Epithelial cell of esophagus (primary cell): ENCODE measurements around the gene S100A3.
A peak's percentile ranks its signal among the peaks of the same experiment; 100 is the strongest.

ENCODE experiments used
- DNase-seq: peaks from one replicate; pipeline ENCODE4 v3.0.0; 2010; ENCODE audit warnings: low read depth
- H3K4me3 ChIP-seq: 2 replicates; pipeline ENCODE4 v1.5.1; 2011; ENCODE audit warnings: mild to moderate bottlenecking, low read length, control low read depth
- TF ChIP-seq, protein P1 (sequence below): IDR thresholded peaks from 2 replicates; pipeline ENCODE4 v1.5.1; 2011; ENCODE audit warnings: low read depth, mild to moderate bottlenecking, low read length, control low read depth, inconsistent platforms; ENCODE audit not compliant: insufficient read depth; ENCODE audit errors: missing control alignments

The S100A3 gene

DNA sequence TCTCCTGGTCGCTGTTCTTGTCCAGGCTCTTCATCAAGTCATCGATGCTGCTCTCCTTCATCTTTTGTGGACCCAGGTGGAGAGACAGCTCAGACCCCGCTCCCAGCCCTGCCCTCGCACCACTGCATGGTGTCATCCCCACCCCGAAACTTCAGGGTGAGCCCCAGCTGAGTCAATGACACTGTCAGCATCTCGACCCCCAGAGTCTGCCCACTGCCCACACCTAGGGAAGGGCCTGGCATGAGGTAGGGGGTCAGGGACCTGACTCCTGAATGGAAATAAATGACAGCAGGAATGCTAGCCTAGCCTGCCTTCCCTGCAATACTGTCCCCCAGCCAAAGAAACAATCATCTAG, 11.7 kb downstream of the S100A3 start:
- TF ChIP-seq, protein P1, sequence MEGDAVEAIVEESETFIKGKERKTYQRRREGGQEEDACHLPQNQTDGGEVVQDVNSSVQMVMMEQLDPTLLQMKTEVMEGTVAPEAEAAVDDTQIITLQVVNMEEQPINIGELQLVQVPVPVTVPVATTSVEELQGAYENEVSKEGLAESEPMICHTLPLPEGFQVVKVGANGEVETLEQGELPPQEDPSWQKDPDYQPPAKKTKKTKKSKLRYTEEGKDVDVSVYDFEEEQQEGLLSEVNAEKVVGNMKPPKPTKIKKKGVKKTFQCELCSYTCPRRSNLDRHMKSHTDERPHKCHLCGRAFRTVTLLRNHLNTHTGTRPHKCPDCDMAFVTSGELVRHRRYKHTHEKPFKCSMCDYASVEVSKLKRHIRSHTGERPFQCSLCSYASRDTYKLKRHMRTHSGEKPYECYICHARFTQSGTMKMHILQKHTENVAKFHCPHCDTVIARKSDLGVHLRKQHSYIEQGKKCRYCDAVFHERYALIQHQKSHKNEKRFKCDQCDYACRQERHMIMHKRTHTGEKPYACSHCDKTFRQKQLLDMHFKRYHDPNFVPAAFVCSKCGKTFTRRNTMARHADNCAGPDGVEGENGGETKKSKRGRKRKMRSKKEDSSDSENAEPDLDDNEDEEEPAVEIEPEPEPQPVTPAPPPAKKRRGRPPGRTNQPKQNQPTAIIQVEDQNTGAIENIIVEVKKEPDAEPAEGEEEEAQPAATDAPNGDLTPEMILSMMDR: no peak
- no peak for DNase-seq

DNA sequence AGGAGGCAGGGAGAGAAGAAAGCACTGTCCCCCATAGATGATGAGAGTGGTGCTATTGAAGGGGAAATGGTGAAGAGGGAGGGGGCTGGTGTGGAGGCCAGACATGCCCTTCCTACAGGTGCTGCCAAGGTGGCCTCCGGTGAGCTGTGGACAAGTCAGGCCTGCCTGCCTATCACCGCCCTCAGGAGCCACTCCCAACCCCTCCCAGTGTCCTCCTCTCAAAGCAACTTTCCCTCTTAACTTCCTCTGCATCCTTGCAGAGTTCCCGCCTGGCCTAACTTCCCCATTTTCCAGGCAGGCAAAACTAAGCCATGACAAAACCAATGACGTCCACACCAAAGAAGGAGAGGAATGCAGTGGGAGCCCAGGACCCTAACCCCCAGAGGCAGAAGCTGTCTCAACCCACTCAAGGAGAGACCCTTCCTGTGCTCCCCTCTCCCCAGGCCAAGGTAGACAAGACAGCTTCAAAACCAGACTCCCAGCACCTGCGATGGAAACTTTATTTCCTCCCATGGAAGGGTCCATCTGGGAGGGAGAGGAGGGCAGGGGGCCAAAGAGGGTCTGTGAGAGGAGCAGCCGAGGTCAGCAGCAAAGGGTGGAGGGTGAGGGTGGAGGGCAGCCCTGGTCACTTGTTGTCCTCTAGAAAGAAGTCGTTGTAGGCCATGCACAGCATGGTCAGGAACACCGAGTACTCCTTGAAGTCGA, 12.2 kb downstream of the S100A3 start:
- TF ChIP-seq, protein P1: no peak
- H3K4me3 ChIP-seq: peak overlapping the region; percentile 68
- DNase-seq: peak; percentile 69

More for the DNA sequence above, 11.7 kb downstream of the S100A3 start:
- no peak overlapping the region for H3K4me3 ChIP-seq

DNA sequence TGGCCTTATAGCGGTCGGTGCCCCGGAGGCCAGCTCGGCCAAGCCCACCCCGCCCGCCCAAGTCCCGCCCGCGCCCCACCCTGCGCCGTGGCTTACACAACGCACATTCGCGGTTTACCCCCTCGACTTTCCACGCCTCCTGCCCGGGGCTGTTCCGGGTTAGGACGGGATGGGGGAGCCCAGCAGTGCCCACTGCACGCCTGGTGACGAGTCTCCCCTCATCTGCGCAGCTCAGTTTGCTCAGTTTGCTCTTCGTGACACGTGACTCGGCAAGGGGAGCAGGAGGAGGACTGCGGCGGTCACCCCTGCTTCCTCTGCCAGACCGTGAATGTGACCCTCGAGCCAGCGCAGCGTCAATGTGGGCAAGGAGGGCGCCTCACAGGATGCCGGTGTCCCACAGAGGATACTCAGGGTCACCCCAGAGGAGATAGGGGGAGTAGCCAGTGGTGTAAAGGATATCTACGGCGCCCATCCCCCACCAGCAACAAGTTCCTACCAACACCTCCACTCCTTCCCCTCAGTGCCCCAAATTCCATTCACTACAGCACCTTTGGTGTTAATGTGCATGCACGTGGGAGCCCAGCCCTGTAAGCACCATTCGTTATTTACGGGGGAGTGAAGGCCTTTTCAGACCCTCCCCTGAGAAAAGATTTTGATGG, 12.9 kb downstream of the S100A3 start:
- TF ChIP-seq, protein P1: no peak
- peak; percentile 79 for DNase-seq
- peak overlapping the region; percentile 68 for H3K4me3 ChIP-seq

DNA sequence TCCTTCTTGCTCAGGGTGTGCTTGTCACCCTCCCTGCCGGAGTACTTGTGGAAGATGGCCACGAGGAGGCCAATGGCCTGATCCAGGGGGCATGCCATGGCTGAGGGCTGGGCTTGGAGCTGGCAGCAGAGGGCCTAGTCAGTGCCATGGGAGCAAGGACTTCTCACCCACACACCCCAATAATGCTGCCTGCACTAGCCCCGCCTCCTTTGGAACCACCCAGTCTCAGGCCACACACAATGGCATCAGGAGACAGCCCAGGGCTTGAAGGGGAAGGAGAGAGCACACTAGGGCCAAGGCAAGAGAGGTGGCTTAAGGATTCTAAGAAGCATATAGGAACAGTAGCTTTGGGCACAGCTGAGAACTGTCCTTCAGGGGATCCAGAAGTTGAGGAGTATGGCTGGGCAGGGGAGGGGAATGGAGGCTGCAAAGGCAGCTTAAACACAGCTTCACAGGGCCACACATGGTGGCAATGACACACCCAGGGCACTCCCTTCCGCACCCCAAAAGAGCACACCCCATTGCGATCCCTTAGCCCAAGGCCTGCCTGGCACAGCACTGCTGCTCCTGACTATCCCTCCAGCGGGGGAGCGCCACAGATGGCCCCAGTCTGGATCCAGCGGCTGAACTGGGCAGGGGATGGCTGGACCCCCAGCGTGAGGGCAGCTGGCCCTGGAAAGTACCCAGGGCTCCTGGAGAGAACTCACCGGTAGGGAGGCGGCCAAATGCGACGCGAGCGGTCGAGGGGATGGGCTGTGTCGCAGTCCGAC, 13.6 kb downstream of the S100A3 start, which contains the start of gene S100A6:
Gene S100A6, minus strand, starts transcription at position 750 of the 770 bp plus-strand sequence. Its CDS starts 652 bp downstream, at position 98.
- TF ChIP-seq, protein P1: peak; percentile 4
- DNase-seq: peak; percentile 33
- H3K4me3 ChIP-seq: peak within 1 kb of the TSS; percentile 68

DNA sequence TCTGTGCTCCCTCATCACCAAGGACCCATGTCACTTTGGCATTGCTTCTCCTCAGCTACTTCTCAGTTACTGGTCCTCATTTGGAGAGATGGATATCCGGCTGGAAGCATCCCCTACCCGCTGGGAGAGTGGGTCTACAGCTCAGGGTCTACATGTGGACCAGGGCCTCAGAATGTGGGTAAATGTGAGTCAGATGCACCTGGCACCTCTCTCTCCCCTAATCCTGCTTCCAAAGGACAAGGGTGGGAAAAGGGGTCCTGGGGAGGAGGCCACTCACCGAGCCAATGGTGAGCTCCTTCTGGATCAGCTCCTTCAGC, 14.2 kb downstream of the S100A3 start:
- TF ChIP-seq, protein P1: no peak
- peak overlapping the region; percentile 68 for H3K4me3 ChIP-seq
- DNase-seq: no peak

DNA sequence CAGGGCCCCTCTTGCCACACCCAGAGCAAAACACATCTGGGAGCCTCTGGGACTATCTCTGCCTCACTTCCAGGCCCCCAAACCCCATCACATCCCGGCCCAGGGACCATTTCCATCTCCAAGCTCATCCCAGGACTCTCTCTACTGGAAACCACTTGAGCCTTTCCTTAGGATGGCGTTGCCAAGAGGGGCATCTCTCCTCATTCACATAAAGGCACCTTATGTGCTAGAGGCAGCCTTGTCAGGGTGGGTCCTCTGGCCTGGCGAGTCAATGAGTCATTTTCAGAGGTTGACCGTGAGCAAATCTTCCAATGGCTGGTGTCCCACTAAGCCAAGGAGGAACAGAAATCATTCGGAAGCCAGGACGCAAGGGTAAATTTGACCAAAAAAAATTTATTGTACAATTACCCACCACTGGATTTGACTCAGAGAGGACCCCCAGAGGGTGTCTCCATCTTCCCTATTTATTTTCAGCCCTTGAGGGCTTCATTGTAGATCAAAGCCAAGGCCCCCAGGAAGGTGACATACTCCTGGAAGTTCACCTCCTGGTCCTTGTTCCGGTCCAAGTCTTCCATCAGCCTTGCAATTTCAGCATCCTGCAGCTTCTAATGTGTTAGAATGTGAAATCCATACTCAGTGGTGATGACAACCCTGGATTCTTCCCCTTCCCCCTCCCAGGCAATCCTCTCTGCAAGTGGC, 14.7 kb downstream of the S100A3 start:
- TF ChIP-seq, protein P1: no peak
- peak; percentile 37 for DNase-seq
- peak overlapping the region; percentile 68 for H3K4me3 ChIP-seq
